ENCODE measurements around the gene KCNJ5. TPM values are rescaled to one million over a fixed set of nuclear protein-coding genes. Genes with fewer than 3 reads are reported as not detected.

Gene KCNJ5
- total RNA-seq, 2 donors from 2014 or later: 0.60 to 1.1 TPM

DNA sequence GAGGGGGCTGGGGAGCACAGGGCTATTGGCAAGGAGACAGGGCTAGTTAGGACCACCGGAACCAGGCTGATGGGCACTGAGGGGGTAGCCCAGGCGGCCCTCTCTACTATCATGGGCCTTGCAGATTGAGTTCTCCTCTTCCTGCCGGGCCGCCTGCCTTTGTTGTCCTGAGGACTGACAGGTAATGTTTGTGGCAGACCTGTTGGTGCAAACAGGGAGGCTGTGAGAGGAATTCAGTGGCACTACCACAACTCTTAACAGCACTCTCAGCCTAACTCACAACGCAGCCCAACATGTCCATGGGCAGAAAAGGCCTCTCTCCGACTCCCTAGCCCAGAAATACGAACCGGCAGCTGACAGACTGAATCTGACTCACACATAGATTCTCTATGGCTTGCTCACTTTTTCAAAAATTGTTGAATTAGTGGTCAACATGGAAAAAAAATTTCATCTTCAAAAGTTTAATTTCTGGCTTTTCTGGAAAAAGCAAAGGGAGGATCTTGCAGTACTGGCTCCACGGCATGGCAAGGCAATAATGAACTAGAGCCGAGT lies 11.4 kb downstream of the KCNJ5 start:
- H3K36me3 ChIP-seq (ENCODE audit: control insufficient read depth, insufficient read depth, low read length): no peaks in the 10 kb centered on the region
- H3K27me3 ChIP-seq (ENCODE audit: control insufficient read depth, insufficient read depth, low read length, poor library complexity, severe bottlenecking): peaks cover 92% of the 10 kb centered on the region
- no peaks in the 10 kb centered on the region for H3K36me3 Mint-ChIP-seq (ENCODE audit: low read depth)
- H3K4me3 ChIP-seq (ENCODE audit: low read length): no peak overlapping the region
- no peak overlapping the region for H3K4me3 Mint-ChIP-seq
- peaks cover 67% of the 10 kb centered on the region for H3K27me3 Mint-ChIP-seq (ENCODE audit: insufficient read depth)
- H3K4me1 Mint-ChIP-seq: peaks cover 31% of the 10 kb centered on the region
- 22 to 31% methylated on average over 3 to 10 of the region's 10 CpGs for WGBS, 2 experiments (ENCODE audit: insufficient coverage in 1 of 2, insufficient read length in 1 of 2)
- no peak overlapping the region for H3K27ac Mint-ChIP-seq
- TF ChIP-seq CTCF (conservative IDR thresholded peaks at IDR 0.05): no peak
- H3K9me3 ChIP-seq (ENCODE audit: control insufficient read depth, low read length): no peaks in the 10 kb centered on the region
- no peak overlapping the region for H3K27ac ChIP-seq (ENCODE audit: low read depth, low read length)
- H3K9ac ChIP-seq (ENCODE audit: extremely low read depth, low read length, poor library complexity, severe bottlenecking): no peak overlapping the region
- peaks cover 2% of the 10 kb centered on the region for H3K9me3 Mint-ChIP-seq
- DNase-seq: peak; percentile 68
- peaks cover 13% of the 10 kb centered on the region for H3K4me1 ChIP-seq (ENCODE audit: control insufficient read depth, insufficient read depth, low read length)

- Histone ChIP-seq H3K4me3 (ENCODE audit: low read length) (no peak overlapping the region), H3K27ac (ENCODE audit: low read depth, low read length) (no peak overlapping the region), H3K36me3 (ENCODE audit: control insufficient read depth, insufficient read depth, low read length) (no peaks in the 10 kb centered on the region), H3K27me3 (ENCODE audit: control insufficient read depth, insufficient read depth, low read length, poor library complexity, severe bottlenecking) (peaks cover 95% of the 10 kb centered on the region), H3K4me1 (ENCODE audit: control insufficient read depth, insufficient read depth, low read length) (peaks cover 13% of the 10 kb centered on the region), H3K9me3 (ENCODE audit: control insufficient read depth, low read length) (no peaks in the 10 kb centered on the region), H3K9ac (ENCODE audit: extremely low read depth, low read length, poor library complexity, severe bottlenecking) (no peak overlapping the region)
- Mint-ChIP-seq H3K27ac (no peak overlapping the region), H3K4me3 (peak overlapping the region; percentile 62), H3K27me3 (ENCODE audit: insufficient read depth) (peaks cover 65% of the 10 kb centered on the region), H3K36me3 (ENCODE audit: low read depth) (no peaks in the 10 kb centered on the region), H3K4me1 (peaks cover 31% of the 10 kb centered on the region), H3K9me3 (peaks cover 2% of the 10 kb centered on the region)
- no peak for TF ChIP-seq CTCF (conservative IDR thresholded peaks at IDR 0.05)
- WGBS, 2 experiments (ENCODE audit: insufficient coverage in 1 of 2, insufficient read length in 1 of 2): 13 to 17% methylated on average over 11 to 17 of the region's 17 CpGs
- DNase-seq: peak; percentile 86
These were observed 12.3 kb downstream of the KCNJ5 start for GRCh38 chr11:128903248-128904061.

DNA sequence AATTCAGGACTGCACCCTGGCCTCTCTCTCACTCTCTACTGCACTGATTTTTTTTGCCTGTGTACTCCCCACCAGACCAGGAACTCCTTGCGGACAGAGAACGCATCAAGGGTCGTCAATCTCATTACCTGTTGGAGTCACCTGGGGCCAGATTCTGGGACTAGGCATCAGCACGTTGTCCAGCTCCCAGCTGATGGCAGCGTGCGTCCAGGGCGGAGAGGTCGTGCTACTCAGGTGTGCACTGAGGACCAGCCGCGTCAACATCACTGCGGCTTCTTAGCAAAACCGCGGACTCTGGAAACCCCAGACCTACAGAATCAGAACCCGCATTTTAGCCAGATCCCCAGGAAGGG lies 13.1 kb downstream of the KCNJ5 start:
- no peak overlapping the region for H3K27ac Mint-ChIP-seq
- peaks cover 31% of the 10 kb centered on the region for H3K4me1 Mint-ChIP-seq
- no peak for TF ChIP-seq CTCF (conservative IDR thresholded peaks at IDR 0.05)
- Histone ChIP-seq H3K27ac (ENCODE audit: low read depth, low read length) (no peak overlapping the region), H3K4me1 (ENCODE audit: control insufficient read depth, insufficient read depth, low read length) (peaks cover 13% of the 10 kb centered on the region), H3K36me3 (ENCODE audit: control insufficient read depth, insufficient read depth, low read length) (no peaks in the 10 kb centered on the region), H3K27me3 (ENCODE audit: control insufficient read depth, insufficient read depth, low read length, poor library complexity, severe bottlenecking) (peaks cover 90% of the 10 kb centered on the region), H3K9me3 (ENCODE audit: control insufficient read depth, low read length) (no peaks in the 10 kb centered on the region), H3K4me3 (ENCODE audit: low read length) (no peak overlapping the region), H3K9ac (ENCODE audit: extremely low read depth, low read length, poor library complexity, severe bottlenecking) (no peak overlapping the region)
- H3K9me3 Mint-ChIP-seq: peaks cover 2% of the 10 kb centered on the region
- WGBS, 2 experiments (ENCODE audit: insufficient coverage in 1 of 2, insufficient read length in 1 of 2): 35 to 37% methylated on average over 14 of the region's 14 CpGs
- peak; percentile 70 for DNase-seq
- peaks cover 69% of the 10 kb centered on the region for H3K27me3 Mint-ChIP-seq (ENCODE audit: insufficient read depth)
- H3K4me3 Mint-ChIP-seq: peak overlapping the region; percentile 62
- H3K36me3 Mint-ChIP-seq (ENCODE audit: low read depth): no peaks in the 10 kb centered on the region
